Neural cell (in vitro differentiated cells): ENCODE measurements around the gene LRIT3.

ENCODE experiments used
- CTCF ChIP-seq: fragments of 450-650 bp; IDR thresholded peaks from 2 replicates; pipeline ENCODE4 v1.5.1; 2014; ENCODE audit warnings: antibody characterized with exemption, mild to moderate bottlenecking, moderate library complexity; ENCODE audit not compliant: poor library complexity, severe bottlenecking
- EP300 ChIP-seq: fragments of 450-650 bp; conservative IDR thresholded peaks from 2 replicates; pipeline ENCODE4 v1.6.1; 2014; ENCODE audit warnings: antibody characterized with exemption, mild to moderate bottlenecking, moderate library complexity; ENCODE audit not compliant: poor library complexity, severe bottlenecking
- EZH2 ChIP-seq: fragments of 200-600, 300-800 bp; shearing (Covaris generic), sonication (generic); IDR thresholded peaks from 2 replicates; pipeline ENCODE4 v1.6.1; 2014; ENCODE audit warnings: antibody characterized with exemption, low read length, borderline replicate concordance, mild to moderate bottlenecking; ENCODE audit not compliant: insufficient read depth, poor library complexity, severe bottlenecking

GRCh38 chr4:109801895-109802319, 46.0 kb upstream of the LRIT3 start, which contains the start of gene CFI:
- TF ChIP-seq EP300 (no peak), CTCF (no peak), EZH2 (no peak)
